Breast epithelium (tissue), 3 donors: ENCODE measurements around the gene SASH3.

Experiments used
- CTCF ChIP-seq, 3 donors: fragments of 450-650 bp; IDR thresholded peaks; one replicate each; pipeline ENCODE4 v1.5.1; 2016 to 2017; ENCODE audit warnings: antibody characterized with exemption in 3 of 3, mild to moderate bottlenecking in 3 of 3, moderate library complexity in 3 of 3
- POLR2A ChIP-seq: fragments of 450-650 bp; IDR thresholded peaks from one replicate; pipeline ENCODE4 v1.6.1; 2016; ENCODE audit warnings: antibody characterized with exemption, mild to moderate bottlenecking, moderate library complexity

GRCh38 chrX:129781680-129782495 is 2.1 kb downstream of the SASH3 start:
- TF ChIP-seq POLR2A (no peak), CTCF (IDR thresholded peaks at IDR 0.05) (no peak)
